GM23338 (cell line): ENCODE data around the gene RASL11B. TPM values are rescaled to one million over a fixed set of nuclear protein-coding genes. Genes with fewer than 3 reads are reported as not detected.

ENCODE experiments used
- ATAC-seq: fragments of 200-7000 bp; cut with Tn5 transposase; 3 replicates; pipeline ENCODE4 v1.9.1; 2020
- DNase-seq: peaks from one replicate; pipeline ENCODE4 v3.0.0-alpha.2; 2015; ENCODE audit warnings: low spot score
- H2AFZ ChIP-seq: fragments of 200-600 bp; sonication (generic); 2 replicates; pipeline ENCODE4 v1.8.0; 2016; ENCODE audit warnings: antibody characterized with exemption, mild to moderate bottlenecking, moderate library complexity
- H3F3A ChIP-seq: fragments of 200-600 bp; sonication (generic); replicated peaks from 2 replicates; pipeline ENCODE4 v1.8.0; 2017; ENCODE audit warnings: antibody characterized with exemption, mixed run types, low read depth
- H3K27ac ChIP-seq: fragments of 200-600 bp; sonication (generic); 2 replicates; pipeline ENCODE4 v1.6.1; 2016; ENCODE audit warnings: low read depth
- H3K27me3 ChIP-seq: fragments of 200-600 bp; sonication (generic); 2 replicates; pipeline ENCODE4 v1.8.0; 2016; ENCODE audit warnings: mild to moderate bottlenecking, mixed run types, moderate library complexity; ENCODE audit not compliant: insufficient read depth
- H3K36me3 ChIP-seq: fragments of 200-600 bp; sonication (generic); 2 replicates; pipeline ENCODE4 v1.8.0; 2016; ENCODE audit warnings: mild to moderate bottlenecking; ENCODE audit not compliant: insufficient read depth
- H3K4me1 ChIP-seq: fragments of 200-600 bp; sonication (generic); 2 replicates; pipeline ENCODE4 v1.8.0; 2016; ENCODE audit warnings: mild to moderate bottlenecking, moderate library complexity; ENCODE audit not compliant: insufficient read depth
- H3K4me2 ChIP-seq: fragments of 200-600 bp; sonication (generic); 2 replicates; pipeline ENCODE4 v1.7.1; 2017; ENCODE audit warnings: mixed run types
- H3K4me3 ChIP-seq: fragments of 200-600 bp; sonication (generic); 2 replicates; pipeline ENCODE4 v1.6.1; 2016; ENCODE audit warnings: mixed run types
- H3K79me2 ChIP-seq: fragments of 200-600 bp; sonication (generic); replicated peaks from 2 replicates; pipeline ENCODE4 v1.8.0; 2017; ENCODE audit warnings: mild to moderate bottlenecking; ENCODE audit not compliant: insufficient read depth
- H3K9me2 ChIP-seq: fragments of 200-600 bp; sonication (generic); 2 replicates; pipeline ENCODE4 v1.8.0; 2017; ENCODE audit not compliant: insufficient read depth
- H4K20me1 ChIP-seq: fragments of 200-600 bp; sonication (generic); replicated peaks from 2 replicates; pipeline ENCODE4 v1.8.0; 2017; ENCODE audit warnings: mild to moderate bottlenecking; ENCODE audit not compliant: insufficient read depth
- H3K27ac Mint-ChIP-seq: 2 replicates; pipeline ENCODE4 v1.8.0; 2020; ENCODE audit warnings: inconsistent platforms, mild to moderate bottlenecking, moderate library complexity, mixed read lengths
- H3K27me3 Mint-ChIP-seq: 3 replicates; pipeline ENCODE4 v1.8.0; 2022; ENCODE audit warnings: low read depth, mild to moderate bottlenecking, moderate library complexity, mixed read lengths, inconsistent platforms; ENCODE audit not compliant: insufficient read depth, poor library complexity
- H3K36me3 Mint-ChIP-seq: 3 replicates; pipeline ENCODE4 v1.8.0; 2021; ENCODE audit warnings: low read depth, mild to moderate bottlenecking, inconsistent platforms, moderate library complexity, mixed read lengths
- H3K4me1 Mint-ChIP-seq: 3 replicates; pipeline ENCODE4 v1.8.0; 2020; ENCODE audit warnings: mild to moderate bottlenecking, inconsistent platforms, mixed read lengths
- H3K4me3 Mint-ChIP-seq: 3 replicates; pipeline ENCODE4 v1.8.0; 2021; ENCODE audit warnings: moderate library complexity, mild to moderate bottlenecking, inconsistent platforms, mixed read lengths
- H3K9me3 Mint-ChIP-seq: 3 replicates; pipeline ENCODE4 v1.8.0; 2020; ENCODE audit warnings: moderate library complexity, mild to moderate bottlenecking, inconsistent platforms, mixed read lengths
- CREB1 ChIP-seq: fragments of 250-450 bp; sonication (Bioruptor Pico); IDR thresholded peaks from 2 replicates; pipeline ENCODE4 v1.5.0; 2020; ENCODE audit warnings: low read depth, mild to moderate bottlenecking, moderate library complexity
- EZH2 ChIP-seq: fragments of 200-600 bp; sonication (generic); IDR thresholded peaks from one replicate; pipeline ENCODE4 v1.8.0; 2017; ENCODE audit warnings: antibody characterized with exemption, mild to moderate bottlenecking, low read depth; ENCODE audit not compliant: unreplicated experiment
- EZH2phosphoT487 ChIP-seq: fragments of 200-600 bp; sonication (generic); IDR thresholded peaks from one replicate; pipeline ENCODE4 v1.8.1; 2018; ENCODE audit warnings: antibody characterized with exemption; ENCODE audit not compliant: unreplicated experiment
- JUNB ChIP-seq: IDR thresholded peaks from one replicate; pipeline ENCODE4 v1.6.1; 2016; ENCODE audit warnings: antibody characterized with exemption; ENCODE audit not compliant: unreplicated experiment
- NANOG ChIP-seq: IDR thresholded peaks from 2 replicates; pipeline ENCODE4 v1.6.1; 2016; ENCODE audit warnings: antibody characterized with exemption, borderline replicate concordance
- POLR2AphosphoS5 ChIP-seq: IDR thresholded peaks from 2 replicates; pipeline ENCODE4 v1.6.1; 2016; ENCODE audit warnings: antibody characterized with exemption, low read depth
- STAT1 ChIP-seq: IDR thresholded peaks from one replicate; pipeline ENCODE4 v1.6.1; 2016; ENCODE audit warnings: antibody characterized with exemption; ENCODE audit not compliant: unreplicated experiment
- ZNF114 ChIP-seq: fragments of 250-450 bp; sonication (Bioruptor Pico); IDR thresholded peaks from 2 replicates; pipeline ENCODE4 v1.5.0; 2020; ENCODE audit warnings: mild to moderate bottlenecking, moderate library complexity
- ZNF331 ChIP-seq: fragments of 250-450 bp; sonication (Bioruptor Pico); IDR thresholded peaks from 2 replicates; pipeline ENCODE4 v1.5.0; 2020; ENCODE audit warnings: low read depth, mild to moderate bottlenecking, moderate library complexity
- polyA plus RNA-seq: library from polyadenylated mRNA; unstranded; fragments of >200 nt; fragmentation: Nextera tagmentation; extraction: Ambion mirVana; gene quantifications from 2 replicates; pipeline ENCODE4 v1.2.1, GENCODE V29; 2016
- total RNA-seq: library from RNA; depleted of rRNA; stranded (reverse); fragments of >200 nt; shearing (Covaris generic); gene quantifications from 2 replicates; pipeline ENCODE4 v1.2.3, GENCODE V29; 2014
- TF ChIP-seq, protein P1 (sequence below): IDR thresholded peaks from 2 replicates; pipeline ENCODE4 v1.6.1; 2016; ENCODE audit warnings: antibody characterized with exemption
- TF ChIP-seq, protein P2 (sequence below), 2 experiments: fragments of 200-600 bp in 1 of 2; sonication (generic) in 1 of 2; conservative IDR thresholded peaks; 2 replicates each; pipeline versions ENCODE4 v1.5.1 to v1.6.1; 2016 to 2017; ENCODE audit warnings: antibody characterized with exemption in 2 of 2, low read depth in 2 of 2, mild to moderate bottlenecking in 2 of 2, moderate library complexity in 1 of 2
- TF ChIP-seq, protein P3 (sequence below): IDR thresholded peaks from one replicate; pipeline ENCODE4 v1.6.1; 2018; ENCODE audit warnings: antibody characterized with exemption; ENCODE audit not compliant: unreplicated experiment
- TF ChIP-seq, protein P4 (sequence below): fragments of 250-450 bp; sonication (Bioruptor Pico); IDR thresholded peaks from 2 replicates; pipeline ENCODE4 v1.5.0; 2020; ENCODE audit warnings: mild to moderate bottlenecking, moderate library complexity

Gene RASL11B
- total and polyA plus RNA-seq, 2 experiments from 2014 or later, result 69.7 to 100.0 TPM

DNA sequence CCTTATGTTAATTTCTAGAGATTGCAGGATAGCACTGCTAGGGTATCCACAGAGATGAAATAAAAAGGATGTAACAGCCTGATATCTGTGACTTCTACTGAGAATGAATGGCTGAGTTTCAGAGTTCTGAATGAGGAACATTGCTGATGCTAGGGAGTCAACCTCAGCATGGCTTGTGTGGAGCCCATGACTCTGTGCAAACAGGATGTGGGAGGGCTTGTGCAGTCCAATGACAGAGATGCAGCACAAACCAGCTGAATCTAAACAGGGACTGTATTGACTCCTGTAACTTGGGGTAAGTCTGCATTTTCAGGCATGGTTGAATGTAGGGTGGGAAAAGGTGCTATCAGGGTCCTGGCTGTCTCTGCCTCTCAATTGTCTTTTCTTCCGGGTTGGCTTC is 5.3 kb upstream of the RASL11B start:
- Mint-ChIP-seq H3K27ac (no peak overlapping the region), H3K4me1 (peaks cover 49% of the 10 kb centered on the region), H3K4me3 (no peak overlapping the region), H3K9me3 (peaks cover 27% of the 10 kb centered on the region), H3K36me3 (peaks cover 27% of the 10 kb centered on the region), H3K27me3 (peaks cover 12% of the 10 kb centered on the region)
- ATAC-seq (no peak), DNase-seq (no peak)
- H3F3A ChIP-seq, result peaks cover 8% of the 10 kb centered on the region
- H3K79me2 ChIP-seq, result no peaks in the 10 kb centered on the region
- H3K4me2 ChIP-seq, result no peak overlapping the region
- H3K27me3 ChIP-seq, result no peaks in the 10 kb centered on the region
- no peak for TF ChIP-seq EZH2phosphoT487
- TF ChIP-seq, protein P1, sequence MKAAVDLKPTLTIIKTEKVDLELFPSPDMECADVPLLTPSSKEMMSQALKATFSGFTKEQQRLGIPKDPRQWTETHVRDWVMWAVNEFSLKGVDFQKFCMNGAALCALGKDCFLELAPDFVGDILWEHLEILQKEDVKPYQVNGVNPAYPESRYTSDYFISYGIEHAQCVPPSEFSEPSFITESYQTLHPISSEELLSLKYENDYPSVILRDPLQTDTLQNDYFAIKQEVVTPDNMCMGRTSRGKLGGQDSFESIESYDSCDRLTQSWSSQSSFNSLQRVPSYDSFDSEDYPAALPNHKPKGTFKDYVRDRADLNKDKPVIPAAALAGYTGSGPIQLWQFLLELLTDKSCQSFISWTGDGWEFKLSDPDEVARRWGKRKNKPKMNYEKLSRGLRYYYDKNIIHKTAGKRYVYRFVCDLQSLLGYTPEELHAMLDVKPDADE, result no peak
- no peak for TF ChIP-seq POLR2AphosphoS5
- no peak for TF ChIP-seq JUNB
- TF ChIP-seq ZNF331, result no peak
- TF ChIP-seq, protein P2, sequence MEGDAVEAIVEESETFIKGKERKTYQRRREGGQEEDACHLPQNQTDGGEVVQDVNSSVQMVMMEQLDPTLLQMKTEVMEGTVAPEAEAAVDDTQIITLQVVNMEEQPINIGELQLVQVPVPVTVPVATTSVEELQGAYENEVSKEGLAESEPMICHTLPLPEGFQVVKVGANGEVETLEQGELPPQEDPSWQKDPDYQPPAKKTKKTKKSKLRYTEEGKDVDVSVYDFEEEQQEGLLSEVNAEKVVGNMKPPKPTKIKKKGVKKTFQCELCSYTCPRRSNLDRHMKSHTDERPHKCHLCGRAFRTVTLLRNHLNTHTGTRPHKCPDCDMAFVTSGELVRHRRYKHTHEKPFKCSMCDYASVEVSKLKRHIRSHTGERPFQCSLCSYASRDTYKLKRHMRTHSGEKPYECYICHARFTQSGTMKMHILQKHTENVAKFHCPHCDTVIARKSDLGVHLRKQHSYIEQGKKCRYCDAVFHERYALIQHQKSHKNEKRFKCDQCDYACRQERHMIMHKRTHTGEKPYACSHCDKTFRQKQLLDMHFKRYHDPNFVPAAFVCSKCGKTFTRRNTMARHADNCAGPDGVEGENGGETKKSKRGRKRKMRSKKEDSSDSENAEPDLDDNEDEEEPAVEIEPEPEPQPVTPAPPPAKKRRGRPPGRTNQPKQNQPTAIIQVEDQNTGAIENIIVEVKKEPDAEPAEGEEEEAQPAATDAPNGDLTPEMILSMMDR (conservative IDR thresholded peaks at IDR 0.05; ENCODE audit: low read depth in 2 of 2), result no peak
- TF ChIP-seq, protein P3, sequence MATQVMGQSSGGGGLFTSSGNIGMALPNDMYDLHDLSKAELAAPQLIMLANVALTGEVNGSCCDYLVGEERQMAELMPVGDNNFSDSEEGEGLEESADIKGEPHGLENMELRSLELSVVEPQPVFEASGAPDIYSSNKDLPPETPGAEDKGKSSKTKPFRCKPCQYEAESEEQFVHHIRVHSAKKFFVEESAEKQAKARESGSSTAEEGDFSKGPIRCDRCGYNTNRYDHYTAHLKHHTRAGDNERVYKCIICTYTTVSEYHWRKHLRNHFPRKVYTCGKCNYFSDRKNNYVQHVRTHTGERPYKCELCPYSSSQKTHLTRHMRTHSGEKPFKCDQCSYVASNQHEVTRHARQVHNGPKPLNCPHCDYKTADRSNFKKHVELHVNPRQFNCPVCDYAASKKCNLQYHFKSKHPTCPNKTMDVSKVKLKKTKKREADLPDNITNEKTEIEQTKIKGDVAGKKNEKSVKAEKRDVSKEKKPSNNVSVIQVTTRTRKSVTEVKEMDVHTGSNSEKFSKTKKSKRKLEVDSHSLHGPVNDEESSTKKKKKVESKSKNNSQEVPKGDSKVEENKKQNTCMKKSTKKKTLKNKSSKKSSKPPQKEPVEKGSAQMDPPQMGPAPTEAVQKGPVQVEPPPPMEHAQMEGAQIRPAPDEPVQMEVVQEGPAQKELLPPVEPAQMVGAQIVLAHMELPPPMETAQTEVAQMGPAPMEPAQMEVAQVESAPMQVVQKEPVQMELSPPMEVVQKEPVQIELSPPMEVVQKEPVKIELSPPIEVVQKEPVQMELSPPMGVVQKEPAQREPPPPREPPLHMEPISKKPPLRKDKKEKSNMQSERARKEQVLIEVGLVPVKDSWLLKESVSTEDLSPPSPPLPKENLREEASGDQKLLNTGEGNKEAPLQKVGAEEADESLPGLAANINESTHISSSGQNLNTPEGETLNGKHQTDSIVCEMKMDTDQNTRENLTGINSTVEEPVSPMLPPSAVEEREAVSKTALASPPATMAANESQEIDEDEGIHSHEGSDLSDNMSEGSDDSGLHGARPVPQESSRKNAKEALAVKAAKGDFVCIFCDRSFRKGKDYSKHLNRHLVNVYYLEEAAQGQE, result no peak
- no peak for TF ChIP-seq NANOG
- no peak for TF ChIP-seq CREB1 (CRISPR knock-in tag)
- TF ChIP-seq, protein P4, sequence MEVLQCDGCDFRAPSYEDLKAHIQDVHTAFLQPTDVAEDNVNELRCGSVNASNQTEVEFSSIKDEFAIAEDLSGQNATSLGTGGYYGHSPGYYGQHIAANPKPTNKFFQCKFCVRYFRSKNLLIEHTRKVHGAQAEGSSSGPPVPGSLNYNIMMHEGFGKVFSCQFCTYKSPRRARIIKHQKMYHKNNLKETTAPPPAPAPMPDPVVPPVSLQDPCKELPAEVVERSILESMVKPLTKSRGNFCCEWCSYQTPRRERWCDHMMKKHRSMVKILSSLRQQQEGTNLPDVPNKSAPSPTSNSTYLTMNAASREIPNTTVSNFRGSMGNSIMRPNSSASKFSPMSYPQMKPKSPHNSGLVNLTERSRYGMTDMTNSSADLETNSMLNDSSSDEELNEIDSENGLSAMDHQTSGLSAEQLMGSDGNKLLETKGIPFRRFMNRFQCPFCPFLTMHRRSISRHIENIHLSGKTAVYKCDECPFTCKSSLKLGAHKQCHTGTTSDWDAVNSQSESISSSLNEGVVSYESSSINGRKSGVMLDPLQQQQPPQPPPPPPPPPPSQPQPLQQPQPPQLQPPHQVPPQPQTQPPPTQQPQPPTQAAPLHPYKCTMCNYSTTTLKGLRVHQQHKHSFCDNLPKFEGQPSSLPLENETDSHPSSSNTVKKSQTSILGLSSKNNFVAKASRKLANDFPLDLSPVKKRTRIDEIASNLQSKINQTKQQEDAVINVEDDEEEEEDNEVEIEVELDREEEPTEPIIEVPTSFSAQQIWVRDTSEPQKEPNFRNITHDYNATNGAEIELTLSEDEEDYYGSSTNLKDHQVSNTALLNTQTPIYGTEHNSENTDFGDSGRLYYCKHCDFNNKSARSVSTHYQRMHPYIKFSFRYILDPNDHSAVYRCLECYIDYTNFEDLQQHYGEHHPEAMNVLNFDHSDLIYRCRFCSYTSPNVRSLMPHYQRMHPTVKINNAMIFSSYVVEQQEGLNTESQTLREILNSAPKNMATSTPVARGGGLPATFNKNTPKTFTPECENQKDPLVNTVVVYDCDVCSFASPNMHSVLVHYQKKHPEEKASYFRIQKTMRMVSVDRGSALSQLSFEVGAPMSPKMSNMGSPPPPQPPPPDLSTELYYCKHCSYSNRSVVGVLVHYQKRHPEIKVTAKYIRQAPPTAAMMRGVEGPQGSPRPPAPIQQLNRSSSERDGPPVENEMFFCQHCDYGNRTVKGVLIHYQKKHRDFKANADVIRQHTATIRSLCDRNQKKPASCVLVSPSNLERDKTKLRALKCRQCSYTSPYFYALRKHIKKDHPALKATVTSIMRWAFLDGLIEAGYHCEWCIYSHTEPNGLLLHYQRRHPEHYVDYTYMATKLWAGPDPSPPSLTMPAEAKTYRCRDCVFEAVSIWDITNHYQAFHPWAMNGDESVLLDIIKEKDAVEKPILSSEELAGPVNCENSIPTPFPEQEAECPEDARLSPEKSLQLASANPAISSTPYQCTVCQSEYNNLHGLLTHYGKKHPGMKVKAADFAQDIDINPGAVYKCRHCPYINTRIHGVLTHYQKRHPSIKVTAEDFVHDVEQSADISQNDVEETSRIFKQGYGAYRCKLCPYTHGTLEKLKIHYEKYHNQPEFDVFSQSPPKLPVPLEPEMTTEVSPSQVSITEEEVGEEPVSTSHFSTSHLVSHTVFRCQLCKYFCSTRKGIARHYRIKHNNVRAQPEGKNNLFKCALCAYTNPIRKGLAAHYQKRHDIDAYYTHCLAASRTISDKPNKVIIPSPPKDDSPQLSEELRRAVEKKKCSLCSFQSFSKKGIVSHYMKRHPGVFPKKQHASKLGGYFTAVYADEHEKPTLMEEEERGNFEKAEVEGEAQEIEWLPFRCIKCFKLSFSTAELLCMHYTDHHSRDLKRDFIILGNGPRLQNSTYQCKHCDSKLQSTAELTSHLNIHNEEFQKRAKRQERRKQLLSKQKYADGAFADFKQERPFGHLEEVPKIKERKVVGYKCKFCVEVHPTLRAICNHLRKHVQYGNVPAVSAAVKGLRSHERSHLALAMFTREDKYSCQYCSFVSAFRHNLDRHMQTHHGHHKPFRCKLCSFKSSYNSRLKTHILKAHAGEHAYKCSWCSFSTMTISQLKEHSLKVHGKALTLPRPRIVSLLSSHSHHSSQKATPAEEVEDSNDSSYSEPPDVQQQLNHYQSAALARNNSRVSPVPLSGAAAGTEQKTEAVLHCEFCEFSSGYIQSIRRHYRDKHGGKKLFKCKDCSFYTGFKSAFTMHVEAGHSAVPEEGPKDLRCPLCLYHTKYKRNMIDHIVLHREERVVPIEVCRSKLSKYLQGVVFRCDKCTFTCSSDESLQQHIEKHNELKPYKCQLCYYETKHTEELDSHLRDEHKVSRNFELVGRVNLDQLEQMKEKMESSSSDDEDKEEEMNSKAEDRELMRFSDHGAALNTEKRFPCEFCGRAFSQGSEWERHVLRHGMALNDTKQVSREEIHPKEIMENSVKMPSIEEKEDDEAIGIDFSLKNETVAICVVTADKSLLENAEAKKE (CRISPR knock-in tag), result no peak
- no peak for TF ChIP-seq STAT1
- TF ChIP-seq ZNF114 (CRISPR knock-in tag), result no peak
- no peak for TF ChIP-seq EZH2
- H3K9me2 ChIP-seq, result peaks cover 10% of the 10 kb centered on the region; the same call in 1 of the 2 replicates
- H4K20me1 ChIP-seq, result no peaks in the 10 kb centered on the region
- H3K36me3 ChIP-seq, result no peaks in the 10 kb centered on the region; the same call in 1 of the 2 replicates
- peaks cover 48% of the 10 kb centered on the region for H3K4me1 ChIP-seq
- H3K4me3 ChIP-seq, result no peak overlapping the region
- H2AFZ ChIP-seq, result no peak overlapping the region
- H3K27ac ChIP-seq, result no peak overlapping the region
